ENCODE results near the gene N4BP2. TPM values are rescaled to one million over a fixed set of nuclear protein-coding genes. Genes with fewer than 3 reads are reported as not detected.

N4BP2 gene
- total RNA-seq, 2 experiments from 2014 or later, result 26.5 to 28.4 TPM

DNA sequence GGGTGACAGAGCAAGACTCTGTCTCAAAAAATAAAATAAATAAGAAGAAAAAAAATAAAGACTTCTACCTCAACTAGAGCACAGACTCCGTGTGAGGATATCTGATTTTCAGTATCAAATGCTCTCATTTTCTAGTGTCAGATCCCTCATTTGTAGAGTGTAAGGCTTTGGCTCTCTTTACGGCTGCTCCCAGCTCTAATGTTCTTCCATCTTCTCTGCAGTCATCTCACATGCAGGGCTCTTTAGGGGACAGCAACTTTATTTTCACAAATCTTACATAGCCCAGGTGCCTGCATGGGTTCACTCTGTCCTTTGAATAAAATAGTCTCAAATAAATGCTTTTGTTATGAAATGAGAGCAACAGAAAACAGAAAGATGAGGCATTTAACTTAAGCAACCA, 120.9 kb downstream of the N4BP2 start:
- ATAC-seq, result no peak
- no peak for DNase-seq
- Mint-ChIP-seq H3K9me3 (ENCODE audit: low read depth) (no peaks in the 10 kb centered on the region), H3K4me3 (no peak overlapping the region), H3K36me3 (no peaks in the 10 kb centered on the region), H3K27me3 (peaks cover 4% of the 10 kb centered on the region), H3K27ac (no peak overlapping the region), H3K4me1 (peaks cover 25% of the 10 kb centered on the region)
- CTCF ChIA-PET, result no interaction called here

DNA sequence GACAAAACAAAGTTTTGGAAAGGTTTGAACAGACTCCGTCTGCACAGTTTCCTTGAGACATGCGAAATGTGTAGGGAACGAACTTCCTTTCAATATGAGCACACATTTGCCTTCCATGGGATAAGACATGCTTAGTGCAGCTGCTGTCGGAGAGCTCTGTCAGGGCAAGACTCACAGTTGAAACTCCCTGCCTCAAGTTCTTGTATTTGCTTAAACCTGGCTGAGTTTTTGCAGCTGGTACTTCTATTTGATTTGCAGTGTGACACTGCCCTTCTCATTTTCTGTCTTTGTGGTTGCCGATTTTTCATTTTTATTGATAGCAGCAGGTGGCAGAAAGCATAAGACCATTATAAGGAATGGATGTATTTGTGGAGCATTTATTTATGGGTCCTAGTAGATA, 122.0 kb downstream of the N4BP2 start:
- Mint-ChIP-seq H3K27me3 (peaks cover 4% of the 10 kb centered on the region), H3K36me3 (peaks cover 1% of the 10 kb centered on the region), H3K4me1 (peaks cover 19% of the 10 kb centered on the region), H3K9me3 (ENCODE audit: low read depth) (no peaks in the 10 kb centered on the region), H3K4me3 (no peak overlapping the region), H3K27ac (no peak overlapping the region)
- DNase-seq, result no peak
- no peak for ATAC-seq
- CTCF ChIA-PET, result interaction anchor here (1.1 to 2.2 kb wide), 2 partner anchors 129 to 147 kb away, joined by 3 to 7 read pairs; no protein-coding TSS in a partner anchor

DNA sequence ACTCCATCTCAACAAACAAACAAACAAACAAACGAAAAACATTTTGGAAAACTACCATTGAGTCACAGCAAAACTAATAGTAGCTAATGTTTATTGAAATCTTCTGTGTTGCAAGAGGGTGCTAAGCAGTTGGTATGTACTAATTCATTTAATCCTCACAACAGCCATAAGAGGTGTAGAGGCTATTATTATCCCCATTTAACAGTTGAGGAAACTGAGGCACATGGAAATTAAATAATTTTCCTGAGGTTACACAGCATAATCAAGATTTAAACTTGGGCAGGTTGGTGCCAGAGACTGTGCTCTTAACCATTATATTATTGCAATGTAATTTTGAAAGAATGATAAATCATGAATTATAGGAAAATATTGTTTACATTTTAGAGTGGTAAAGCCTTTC, 122.7 kb downstream of the N4BP2 start:
- Mint-ChIP-seq H3K4me3 (no peak overlapping the region), H3K9me3 (ENCODE audit: low read depth) (no peaks in the 10 kb centered on the region), H3K27me3 (peaks cover 4% of the 10 kb centered on the region), H3K27ac (no peak overlapping the region), H3K4me1 (peaks cover 21% of the 10 kb centered on the region), H3K36me3 (peaks cover 1% of the 10 kb centered on the region)
- CTCF ChIA-PET, result interaction anchor here (1.1 to 2.2 kb wide), 2 partner anchors 129 to 146 kb away, joined by 3 to 7 read pairs; no protein-coding TSS in a partner anchor
- no peak for ATAC-seq
- no peak for DNase-seq

DNA sequence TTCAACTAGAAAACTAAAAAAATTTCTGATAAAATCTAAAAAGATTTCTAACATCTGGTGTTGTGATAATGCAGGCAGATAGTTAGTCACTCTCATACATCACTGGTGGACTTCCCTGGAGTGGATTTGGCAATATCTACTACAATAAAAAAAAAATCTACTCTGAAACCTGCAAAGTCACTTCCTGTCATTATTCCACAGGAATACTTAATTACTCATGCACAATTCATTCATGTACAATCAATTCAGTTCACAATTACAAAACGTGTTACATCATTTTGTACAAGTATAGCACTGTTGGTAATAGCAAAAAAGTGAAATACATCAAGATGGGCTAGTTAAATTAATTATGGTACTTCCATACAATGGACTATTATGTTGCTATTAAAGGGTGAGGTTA, 123.7 kb downstream of the N4BP2 start:
- peaks cover 1% of the 10 kb centered on the region for H3K36me3 Mint-ChIP-seq
- CTCF ChIA-PET, result no interaction called here
- H3K27me3 Mint-ChIP-seq, result peaks cover 4% of the 10 kb centered on the region
- no peak overlapping the region for H3K27ac Mint-ChIP-seq
- ATAC-seq, result no peak
- no peaks in the 10 kb centered on the region for H3K9me3 Mint-ChIP-seq (ENCODE audit: low read depth)
- no peak overlapping the region for H3K4me3 Mint-ChIP-seq
- no peak for DNase-seq
- H3K4me1 Mint-ChIP-seq, result peaks cover 28% of the 10 kb centered on the region

DNA sequence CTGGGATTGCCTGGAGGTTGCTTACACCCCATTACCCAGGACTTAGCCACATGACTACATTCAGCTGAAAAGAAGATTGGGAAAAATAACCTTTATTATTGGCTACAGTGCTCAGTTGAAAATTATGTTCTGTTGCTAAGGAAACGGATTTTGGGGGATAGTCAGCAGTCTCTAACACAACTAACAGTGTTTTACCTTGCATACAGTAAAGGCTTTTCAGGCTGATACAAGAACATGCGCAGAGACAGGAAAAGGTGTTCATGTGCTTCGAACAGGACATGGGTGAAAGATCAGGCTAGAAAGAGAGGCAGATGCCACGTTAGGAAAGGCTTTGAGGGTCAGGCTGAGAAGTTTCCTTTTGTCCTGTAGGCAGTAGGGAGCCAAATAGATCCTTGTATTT, 125.4 kb downstream of the N4BP2 start:
- no peak for ATAC-seq
- Mint-ChIP-seq H3K36me3 (peaks cover 2% of the 10 kb centered on the region), H3K27ac (no peak overlapping the region), H3K27me3 (peaks cover 4% of the 10 kb centered on the region), H3K4me3 (no peak overlapping the region), H3K9me3 (ENCODE audit: low read depth) (no peaks in the 10 kb centered on the region), H3K4me1 (peaks cover 41% of the 10 kb centered on the region)
- DNase-seq, result no peak
- CTCF ChIA-PET, result no interaction called here

DNA sequence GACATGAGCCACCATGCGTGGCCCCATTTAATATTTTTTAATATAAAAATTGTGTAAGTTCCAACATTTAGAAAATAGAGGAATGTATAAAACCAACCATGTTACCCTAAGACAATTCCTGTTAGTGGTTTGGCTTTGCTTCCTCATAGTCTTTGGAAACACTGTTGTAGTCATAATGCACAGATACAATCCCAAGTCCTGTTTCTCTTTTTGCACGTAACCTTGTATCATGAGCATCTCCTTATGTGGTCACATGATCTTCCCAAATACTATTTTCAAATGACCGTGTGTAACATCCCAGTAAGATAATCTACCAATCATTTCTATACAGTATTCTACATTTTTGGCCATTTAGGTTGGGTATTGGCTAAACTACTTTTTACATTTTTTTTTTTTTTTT, 126.3 kb downstream of the N4BP2 start:
- ATAC-seq (no peak), DNase-seq (no peak)
- Mint-ChIP-seq H3K4me3 (no peak overlapping the region), H3K27ac (no peak overlapping the region), H3K27me3 (peaks cover 4% of the 10 kb centered on the region), H3K36me3 (peaks cover 6% of the 10 kb centered on the region), H3K9me3 (ENCODE audit: low read depth) (no peaks in the 10 kb centered on the region), H3K4me1 (peaks cover 50% of the 10 kb centered on the region)
- CTCF ChIA-PET, result interaction anchor here (1.5 to 2.1 kb wide), 3 partner anchors 9 to 142 kb away, joined by 4 to 8 read pairs (median 7); no protein-coding TSS in a partner anchor

DNA sequence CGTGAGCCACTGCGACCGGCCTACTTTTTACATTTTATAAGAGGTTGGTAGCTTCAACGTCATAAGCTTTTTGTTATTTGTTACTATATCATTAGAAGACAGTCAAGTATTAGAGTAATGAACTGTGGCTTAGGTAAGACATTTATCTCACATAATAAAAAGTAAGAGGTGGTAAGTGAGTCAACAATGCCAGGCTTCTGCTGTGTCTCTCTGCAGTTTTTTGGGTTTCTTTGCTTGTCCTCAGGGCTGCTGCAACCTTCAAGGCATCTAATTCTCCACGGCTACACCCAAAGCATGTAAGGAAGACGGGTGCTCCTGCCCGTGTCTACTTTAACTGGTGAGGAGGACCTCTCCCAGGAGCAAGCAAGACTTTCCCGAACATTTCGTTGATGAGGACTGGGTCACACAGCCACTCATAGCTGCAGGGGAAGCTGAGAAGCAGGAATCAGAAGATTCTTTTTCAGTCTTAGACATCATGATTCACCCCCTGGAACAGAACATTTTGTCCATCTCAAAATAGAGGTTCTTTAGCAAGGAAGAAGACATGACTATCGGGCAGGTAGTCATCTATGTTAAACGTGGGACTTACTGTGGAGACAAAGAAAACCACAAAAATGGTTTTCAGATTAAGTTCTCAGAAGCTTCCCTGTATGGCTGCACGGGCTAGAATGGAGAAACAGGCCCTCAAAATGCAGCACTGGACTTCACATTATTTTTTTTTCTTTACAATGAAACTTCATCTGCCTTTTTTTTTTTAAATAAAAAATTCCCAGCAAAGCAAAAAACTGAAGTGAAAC, 127.2 kb downstream of the N4BP2 start:
- Mint-ChIP-seq H3K27ac (peak overlapping the region; percentile 69), H3K9me3 (ENCODE audit: low read depth) (no peaks in the 10 kb centered on the region), H3K4me1 (peaks cover 52% of the 10 kb centered on the region), H3K27me3 (peaks cover under 1% of the 10 kb centered on the region), H3K4me3 (peak overlapping the region; percentile 24), H3K36me3 (peaks cover 6% of the 10 kb centered on the region)
- DNase-seq (no peak), ATAC-seq (peak; percentile 77)
- CTCF ChIA-PET, result interaction anchor here (0.9 to 2.1 kb wide), 9 partner anchors 9 to 142 kb away, joined by 3 to 8 read pairs (median 4); no protein-coding TSS in a partner anchor

DNA sequence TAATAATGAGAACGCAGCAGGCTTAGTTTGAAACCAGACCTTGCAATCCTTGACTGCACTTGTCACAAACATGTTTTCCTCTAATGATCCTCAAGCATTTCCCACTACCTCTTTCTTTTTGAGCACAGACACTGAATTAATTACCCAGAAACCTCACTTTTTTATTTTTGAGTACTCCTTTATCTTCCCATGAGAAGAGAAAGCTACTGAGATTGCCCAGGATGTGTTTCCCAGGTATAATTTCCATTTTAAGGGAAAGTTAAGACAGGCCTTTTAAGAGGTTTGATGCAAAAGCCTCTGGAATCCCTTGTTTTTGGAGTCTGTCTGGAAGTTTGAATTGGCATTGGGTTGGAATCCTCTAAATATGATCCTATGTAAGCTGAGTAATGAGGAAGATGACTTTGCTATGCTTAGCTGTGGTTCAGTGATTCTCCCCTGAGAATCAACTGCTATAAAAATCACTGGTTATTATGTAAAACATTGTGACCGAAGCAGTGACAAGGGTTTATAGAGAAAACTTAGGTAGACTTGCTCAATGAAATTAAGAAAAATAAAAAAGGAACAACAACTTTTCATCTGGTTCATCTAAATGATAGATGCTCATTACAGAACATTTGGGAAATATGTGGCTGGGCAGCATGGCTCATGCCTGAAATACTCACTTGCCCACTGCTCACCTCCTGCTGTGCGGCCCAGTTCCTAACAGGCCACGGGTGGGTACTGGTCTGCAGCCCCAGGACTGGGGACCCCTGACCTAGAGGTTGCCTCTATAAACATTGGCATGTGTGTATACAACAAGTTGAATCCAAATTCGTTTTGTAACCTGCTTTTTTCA, 129.4 kb downstream of the N4BP2 start:
- Mint-ChIP-seq H3K9me3 (ENCODE audit: low read depth) (no peaks in the 10 kb centered on the region), H3K4me3 (no peak overlapping the region), H3K27ac (peak overlapping the region; percentile 61), H3K36me3 (peaks cover 6% of the 10 kb centered on the region), H3K4me1 (peaks cover 60% of the 10 kb centered on the region), H3K27me3 (no peaks in the 10 kb centered on the region)
- ATAC-seq (no peak), DNase-seq (no peak)
- CTCF ChIA-PET, result interaction anchor here (1.0 to 1.5 kb wide), 5 partner anchors 8 to 131 kb away, joined by 3 to 4 read pairs (median 4); no protein-coding TSS in a partner anchor

DNA sequence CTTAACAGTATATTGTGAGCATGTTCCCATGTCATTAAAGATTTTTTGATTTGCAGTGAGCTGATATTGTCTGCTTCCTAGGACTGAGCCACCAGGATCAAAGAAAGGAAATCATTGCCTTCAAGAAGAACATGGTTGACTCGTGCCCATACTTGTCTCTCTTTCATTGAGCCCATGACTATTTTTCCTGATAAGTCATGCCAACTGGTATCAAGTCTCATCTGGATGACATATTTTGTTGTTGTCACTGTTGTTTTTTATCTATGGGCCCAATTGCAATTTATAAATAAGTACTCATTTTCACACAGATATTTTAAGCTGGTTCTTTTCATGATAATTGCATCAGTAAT, 130.0 kb downstream of the N4BP2 start:
- ATAC-seq, result no peak

DNA sequence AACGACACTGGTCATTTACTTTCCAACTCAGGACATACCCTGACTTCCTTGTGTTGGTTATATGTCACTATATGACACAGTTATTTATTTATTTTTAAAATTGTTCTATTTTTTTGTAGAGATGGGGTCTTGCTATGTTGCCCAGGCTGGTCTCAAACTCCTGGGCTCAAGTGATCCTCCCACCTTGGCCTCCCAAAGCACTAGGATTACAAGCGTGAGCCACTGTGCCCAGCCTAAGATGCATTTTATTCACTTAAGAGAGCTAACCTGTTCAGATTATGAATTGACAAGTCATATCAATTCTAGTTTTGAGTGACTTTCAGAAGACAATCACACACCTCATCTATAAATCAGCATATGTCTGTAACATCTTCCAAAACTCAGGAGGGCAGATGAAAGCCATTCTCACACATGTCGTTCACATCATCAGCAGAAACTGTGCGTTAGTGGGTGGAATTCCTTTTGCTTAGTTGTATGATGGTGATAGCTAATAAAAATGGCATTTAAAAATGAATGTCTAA, 130.8 kb downstream of the N4BP2 start:
- CTCF ChIA-PET, result interaction anchor here (1.0 to 2.3 kb wide), 4 partner anchors 8 to 123 kb away, joined by 3 to 7 read pairs (median 4); no protein-coding TSS in a partner anchor

More for the DNA sequence above, 130.0 kb downstream of the N4BP2 start:
- no peak for DNase-seq
- no peaks in the 10 kb centered on the region for H3K27me3 Mint-ChIP-seq
- peaks cover 6% of the 10 kb centered on the region for H3K36me3 Mint-ChIP-seq
- CTCF ChIA-PET, result interaction anchor here (1.0 to 1.2 kb wide), 3 partner anchors 9 to 123 kb away, joined by 3 to 4 read pairs (median 4); no protein-coding TSS in a partner anchor
- H3K4me3 Mint-ChIP-seq, result no peak overlapping the region
- H3K27ac Mint-ChIP-seq, result no peak overlapping the region
- H3K9me3 Mint-ChIP-seq (ENCODE audit: low read depth), result no peaks in the 10 kb centered on the region
- H3K4me1 Mint-ChIP-seq, result peaks cover 64% of the 10 kb centered on the region

DNA sequence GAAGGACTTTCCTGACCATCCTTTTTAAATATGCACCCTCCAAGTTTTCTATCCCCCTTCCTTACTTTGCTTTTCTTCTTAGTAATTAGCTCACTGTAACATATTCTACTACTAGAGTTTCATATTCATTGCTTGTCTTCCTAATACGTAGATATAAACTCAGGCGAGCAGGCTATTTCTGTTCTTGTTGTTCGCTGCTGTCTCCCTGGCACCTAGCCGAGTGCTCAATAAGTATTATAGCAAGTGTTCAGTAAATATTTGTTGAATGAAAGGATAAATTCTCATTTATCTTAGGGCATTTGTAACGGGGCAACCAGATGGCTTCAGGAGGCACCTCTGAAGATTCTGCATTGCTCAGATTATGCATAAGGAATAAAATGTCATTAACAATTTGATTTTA, 133.4 kb downstream of the N4BP2 start:
- H3K9me3 Mint-ChIP-seq (ENCODE audit: low read depth), result no peaks in the 10 kb centered on the region
- peaks cover 6% of the 10 kb centered on the region for H3K36me3 Mint-ChIP-seq
- peak overlapping the region; percentile 74 for H3K4me3 Mint-ChIP-seq
- peaks cover 73% of the 10 kb centered on the region for H3K4me1 Mint-ChIP-seq
- no peaks in the 10 kb centered on the region for H3K27me3 Mint-ChIP-seq
- peak overlapping the region; percentile 99 for H3K27ac Mint-ChIP-seq
- no peak for DNase-seq
- no peak for ATAC-seq
- CTCF ChIA-PET, result interaction anchor here (1.0 to 2.9 kb wide), 4 partner anchors 10 to 136 kb away, joined by 3 to 13 read pairs (median 6); no protein-coding TSS in a partner anchor

More for the DNA sequence above, 130.8 kb downstream of the N4BP2 start:
- Mint-ChIP-seq H3K4me1 (peaks cover 67% of the 10 kb centered on the region), H3K4me3 (no peak overlapping the region), H3K27me3 (no peaks in the 10 kb centered on the region), H3K36me3 (peaks cover 6% of the 10 kb centered on the region), H3K27ac (peak overlapping the region; percentile 62), H3K9me3 (ENCODE audit: low read depth) (no peaks in the 10 kb centered on the region)
- no peak for DNase-seq
- ATAC-seq, result no peak

DNA sequence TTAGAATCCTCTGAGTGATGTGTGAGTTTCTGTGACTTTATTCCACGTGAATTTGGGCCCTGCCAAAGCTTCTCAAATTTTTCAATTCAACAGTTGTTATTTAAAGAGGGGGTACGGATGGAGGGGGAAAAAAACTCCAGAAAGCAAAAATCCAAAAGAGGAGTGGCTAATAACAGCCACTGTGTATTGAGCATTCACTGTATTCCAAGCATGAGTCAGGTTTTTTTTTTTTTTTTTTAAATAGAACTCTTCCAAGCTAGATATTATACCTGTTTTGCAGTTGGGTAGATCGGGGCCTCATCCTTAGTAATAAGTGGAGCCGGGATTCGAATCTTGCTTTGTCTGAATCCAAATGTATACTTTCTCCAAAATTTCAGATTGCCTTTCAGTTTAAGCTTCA, 133.8 kb downstream of the N4BP2 start:
- DNase-seq, result no peak
- Mint-ChIP-seq H3K27ac (peak overlapping the region; percentile 99), H3K36me3 (peaks cover 6% of the 10 kb centered on the region), H3K4me3 (peak overlapping the region; percentile 74), H3K4me1 (peaks cover 76% of the 10 kb centered on the region), H3K27me3 (no peaks in the 10 kb centered on the region), H3K9me3 (ENCODE audit: low read depth) (no peaks in the 10 kb centered on the region)
- ATAC-seq, result no peak
- CTCF ChIA-PET, result interaction anchor here (1.0 to 2.9 kb wide), 5 partner anchors 9 to 126 kb away, joined by 3 to 13 read pairs (median 7); no protein-coding TSS in a partner anchor
